CD4-positive, alpha-beta T cell treated with Interleukin-15 for 4 hours (primary cell): ENCODE results near the gene KIF27.
"Not testable (repeated sequence)": the region's sequence is repeated elsewhere in the genome, so short reads cannot be mapped to it uniquely, and the experiment has no call there.

Source experiments
- DNase-seq: peaks from one replicate; pipeline ENCODE4 v3.0.0-alpha.2; 2020; ENCODE audit warnings: low spot score

The KIF27 gene

DNA sequence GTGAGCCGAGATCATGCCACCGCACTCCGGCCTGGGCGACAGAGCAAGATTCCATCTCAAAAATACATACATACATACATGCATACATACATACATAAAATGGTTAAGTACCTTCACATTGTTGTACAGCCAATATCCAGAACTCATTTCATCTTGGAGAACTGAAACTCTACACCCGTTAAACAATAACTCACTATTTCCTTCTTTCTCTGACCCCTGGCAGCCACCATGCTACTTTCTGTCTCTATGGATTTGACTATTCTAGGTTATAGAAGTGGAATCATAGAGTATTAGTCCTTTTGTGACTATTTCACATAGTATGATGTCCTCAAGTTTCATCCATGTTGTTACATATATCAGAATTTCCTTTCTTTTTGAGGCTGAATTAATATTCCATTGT lies 9.6 kb upstream of the KIF27 start:
- DNase-seq: no peak

DNA sequence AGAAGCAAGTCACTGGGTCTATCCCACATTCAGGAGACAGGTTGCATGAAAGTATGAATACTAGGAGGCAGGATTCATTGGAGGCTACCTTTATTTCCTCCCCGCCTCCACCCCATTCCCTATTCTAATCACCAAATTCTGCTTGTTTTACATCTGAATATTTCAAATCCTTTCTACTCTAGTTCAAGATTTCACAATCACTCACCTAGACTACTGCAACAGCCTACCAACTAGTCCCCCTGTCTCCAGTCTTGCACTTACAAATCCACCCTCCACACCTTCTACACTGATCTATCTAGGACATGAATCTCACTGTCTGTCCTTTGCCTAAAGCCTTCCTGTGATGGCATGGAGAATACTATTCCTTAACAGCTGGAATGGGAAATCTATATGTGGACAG lies 6.4 kb upstream of the KIF27 start:
- DNase-seq: no peak

DNA sequence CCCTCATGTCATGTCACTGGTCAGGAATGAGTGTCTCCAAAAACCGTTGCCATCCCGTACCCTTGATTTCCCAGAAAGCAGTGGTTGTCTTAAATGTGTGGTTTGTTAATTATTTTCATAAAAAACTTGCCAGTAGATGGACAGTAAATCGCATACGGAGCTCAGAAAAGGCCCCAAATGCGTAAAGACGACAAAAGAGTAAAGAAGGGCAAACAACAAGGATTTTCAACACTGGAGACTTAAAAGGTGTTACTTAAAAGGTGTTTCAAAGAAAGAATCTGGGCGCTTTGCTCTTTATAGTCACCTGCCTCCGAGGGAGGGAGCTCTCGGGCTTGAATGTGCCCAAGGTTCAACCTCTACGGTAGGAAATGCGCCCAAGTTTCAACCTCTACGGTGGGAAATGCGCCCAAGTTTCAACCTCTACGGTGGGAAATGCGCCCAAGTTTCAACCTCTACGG lies 734 bp downstream of the KIF27 start:
- DNase-seq: peak; percentile 67

DNA sequence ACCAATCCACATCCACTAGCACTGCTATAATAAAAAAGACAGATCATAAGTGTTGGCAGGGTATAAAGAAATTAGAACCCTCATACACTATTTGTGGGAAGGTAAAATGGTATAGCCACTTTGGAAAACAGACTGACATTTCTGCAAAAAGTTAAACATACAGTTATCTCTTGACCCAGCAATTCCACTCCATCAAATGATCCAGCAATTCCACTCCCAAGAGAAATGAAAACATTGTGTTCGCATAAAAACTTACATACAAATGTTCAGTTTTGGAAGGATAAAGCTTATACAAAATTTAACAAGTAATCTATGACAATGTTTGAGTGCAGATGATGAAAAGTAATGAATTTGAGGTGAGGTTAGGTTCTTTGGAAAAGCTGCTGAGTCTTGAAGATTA lies 2.1 kb downstream of the KIF27 start:
- DNase-seq: no peak

DNA sequence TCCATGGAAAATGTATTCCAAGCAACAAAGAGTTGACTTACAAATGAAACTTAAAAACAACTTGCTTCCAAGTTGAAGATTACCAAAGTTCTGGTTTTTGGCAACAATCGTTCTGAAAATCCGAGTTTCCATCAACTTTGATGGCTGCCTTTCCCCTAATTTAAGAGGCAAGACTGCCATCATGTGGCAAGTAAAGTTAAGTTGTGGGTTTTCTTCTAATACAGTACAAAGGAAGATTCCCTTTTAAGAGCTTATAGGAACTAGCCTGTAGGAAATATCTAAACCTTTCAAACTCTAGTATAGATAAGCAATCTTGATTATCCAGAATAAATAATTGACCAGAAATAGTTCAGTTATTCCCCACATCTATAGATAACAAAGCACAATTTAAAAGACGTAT lies 9.0 kb downstream of the KIF27 start:
- DNase-seq: peak; percentile 56

DNA sequence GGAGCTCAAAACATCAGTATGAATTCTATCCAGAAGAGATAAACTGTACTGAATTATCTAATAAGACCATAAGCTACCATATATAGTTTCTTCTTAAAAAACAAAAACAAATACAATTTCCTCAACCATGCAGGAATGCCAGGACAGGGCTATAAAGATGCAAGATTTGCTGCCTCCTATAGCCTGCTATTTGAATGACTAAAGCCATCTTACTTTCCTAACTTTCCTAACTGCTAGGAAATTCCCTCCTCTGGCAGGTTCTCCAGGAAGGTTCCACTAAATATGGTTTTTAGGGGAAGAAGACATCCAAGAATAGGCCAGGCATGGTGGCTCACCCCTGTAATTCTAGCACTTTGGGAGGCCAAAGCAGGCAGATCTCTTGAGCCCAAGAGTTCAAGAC lies 15.1 kb downstream of the KIF27 start:
- no peak for DNase-seq

DNA sequence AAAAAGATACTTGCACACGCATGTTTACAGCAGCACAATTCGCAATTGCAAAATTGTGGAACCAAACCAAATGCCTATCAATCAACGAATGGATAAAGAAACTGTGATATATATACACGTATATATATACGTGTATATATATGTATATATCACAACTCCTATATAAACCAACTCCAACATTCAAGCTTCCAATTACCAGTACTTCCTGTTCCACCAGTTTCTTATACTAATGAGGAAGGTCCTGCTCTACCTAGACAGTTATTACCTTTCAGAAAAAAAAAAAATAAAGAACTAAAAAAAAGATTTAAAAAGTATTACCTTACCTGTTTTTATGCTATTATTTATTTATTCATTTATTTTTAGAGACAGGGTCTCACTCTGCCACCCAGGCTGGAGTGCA lies 20.6 kb downstream of the KIF27 start:
- not testable (repeated sequence) for DNase-seq

DNA sequence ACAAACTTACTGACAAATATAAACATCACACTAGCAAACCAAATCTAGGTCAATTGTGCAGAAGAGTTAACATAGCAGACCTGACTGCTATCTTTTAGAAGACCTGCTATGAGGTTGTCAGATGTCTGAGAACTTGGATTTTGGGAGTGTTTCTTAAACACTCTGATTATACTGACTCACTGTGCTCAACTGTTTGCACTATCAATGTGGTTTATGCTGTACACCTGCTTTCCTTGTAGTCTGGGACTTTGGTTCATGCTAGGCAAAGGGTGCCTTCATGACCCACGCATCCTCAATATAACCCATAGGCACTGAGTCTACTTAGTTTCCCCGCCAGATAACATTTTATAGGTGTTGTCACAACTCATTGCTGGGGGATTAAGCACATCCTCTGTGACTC lies 26.9 kb downstream of the KIF27 start:
- not testable (repeated sequence) for DNase-seq

DNA sequence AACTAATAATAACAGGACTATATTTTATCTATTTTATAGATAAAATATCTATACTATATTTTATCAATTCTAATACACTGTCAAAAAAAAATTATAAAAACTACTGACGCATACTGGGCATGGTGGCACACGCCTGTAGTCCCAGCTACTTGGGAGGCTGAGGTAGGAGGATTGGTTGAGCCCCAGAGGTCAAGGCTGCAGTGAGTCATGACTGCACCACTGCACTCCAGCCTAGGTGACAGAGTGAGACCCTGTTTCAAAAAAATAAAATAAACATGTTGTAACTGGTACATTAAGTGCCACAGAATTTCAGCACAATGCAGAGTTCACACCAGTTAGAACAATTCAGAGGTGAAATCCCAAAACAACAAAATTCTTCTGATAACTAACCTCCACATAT lies 34.7 kb downstream of the KIF27 start:
- not testable (repeated sequence) for DNase-seq

DNA sequence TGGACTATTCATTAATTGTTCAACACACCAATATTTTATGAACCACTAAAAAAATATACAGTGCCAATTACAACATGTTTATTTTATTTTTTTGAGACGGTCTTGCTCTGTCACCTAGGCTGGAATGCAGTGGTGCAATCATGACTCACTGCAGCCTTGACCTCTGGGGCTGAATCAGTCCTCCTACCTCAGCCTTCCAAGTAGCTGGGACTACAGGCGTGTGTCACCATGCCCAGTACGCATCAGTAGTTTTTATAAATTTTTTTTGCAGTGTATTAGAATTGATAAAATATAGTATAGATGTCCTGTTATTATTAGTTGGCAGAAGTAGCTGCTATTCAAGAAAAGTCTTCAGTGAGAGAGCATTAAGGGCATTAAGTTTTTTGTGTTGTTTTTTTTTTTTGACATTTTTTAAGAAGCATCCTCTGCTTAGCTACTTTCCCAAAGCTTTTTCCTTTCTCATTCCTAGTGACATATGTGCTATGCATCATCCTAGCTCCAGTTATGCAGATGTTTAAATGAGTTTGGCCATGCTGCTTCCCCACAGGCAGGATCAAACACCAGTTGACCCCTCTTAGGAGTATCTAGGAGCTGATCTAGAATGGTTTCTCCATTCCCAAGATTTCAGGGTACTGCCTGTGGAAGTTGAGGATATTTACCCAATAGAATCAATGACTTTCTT lies 35.5 kb downstream of the KIF27 start:
- not testable (repeated sequence) for DNase-seq

DNA sequence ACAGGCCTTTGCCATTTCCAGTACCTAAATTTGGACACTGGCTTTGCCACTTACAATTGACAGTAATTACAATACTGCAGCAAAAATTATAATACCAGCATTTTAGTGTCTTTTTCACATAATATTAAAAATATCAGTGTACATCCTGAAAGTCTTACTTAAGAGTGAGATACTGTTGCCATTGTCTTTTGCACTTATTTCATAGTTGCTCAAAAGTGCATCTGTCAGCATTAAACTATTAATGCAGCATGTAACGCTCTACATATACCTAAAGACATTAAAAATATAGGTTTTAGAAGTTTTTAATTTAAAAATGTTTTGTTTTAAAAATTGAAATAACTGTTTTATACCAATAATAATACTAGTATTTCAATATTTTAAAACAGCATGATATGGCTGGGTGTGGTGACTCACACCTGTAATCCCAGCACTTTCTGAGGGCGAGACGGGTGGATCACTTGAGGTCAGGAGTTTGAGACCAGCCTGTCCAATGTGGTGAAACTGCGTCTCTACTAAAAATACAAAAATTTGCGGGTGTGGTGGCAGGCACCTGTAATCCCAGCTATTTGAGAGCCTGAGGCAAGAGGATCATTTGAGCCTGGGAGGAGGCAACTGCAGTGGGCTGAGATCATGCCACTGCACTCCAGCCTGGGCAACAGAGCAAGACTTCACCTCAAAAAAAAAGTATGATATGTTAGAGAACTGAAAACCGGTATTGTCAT lies 39.4 kb downstream of the KIF27 start:
- not testable (repeated sequence) for DNase-seq

DNA sequence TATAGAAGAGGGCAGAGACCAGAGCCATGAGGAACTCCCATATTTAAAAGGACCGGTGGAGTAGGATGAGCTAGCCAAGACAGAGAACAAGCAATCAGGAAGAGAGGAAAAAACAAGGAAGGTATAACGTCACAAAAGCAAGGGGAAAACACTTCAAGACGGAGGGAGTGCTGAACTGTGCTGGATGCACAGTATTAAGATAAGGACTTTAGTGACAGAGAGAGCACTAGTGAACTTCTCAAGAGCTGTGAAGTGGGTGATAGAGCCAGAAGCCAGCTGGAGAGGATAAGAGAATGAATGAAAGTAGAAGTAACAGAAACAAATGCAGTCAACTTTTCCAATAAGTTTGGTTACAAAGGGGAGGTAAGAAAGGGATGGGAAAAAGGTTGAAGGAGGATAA lies 45.7 kb downstream of the KIF27 start:
- DNase-seq: not testable (repeated sequence)

DNA sequence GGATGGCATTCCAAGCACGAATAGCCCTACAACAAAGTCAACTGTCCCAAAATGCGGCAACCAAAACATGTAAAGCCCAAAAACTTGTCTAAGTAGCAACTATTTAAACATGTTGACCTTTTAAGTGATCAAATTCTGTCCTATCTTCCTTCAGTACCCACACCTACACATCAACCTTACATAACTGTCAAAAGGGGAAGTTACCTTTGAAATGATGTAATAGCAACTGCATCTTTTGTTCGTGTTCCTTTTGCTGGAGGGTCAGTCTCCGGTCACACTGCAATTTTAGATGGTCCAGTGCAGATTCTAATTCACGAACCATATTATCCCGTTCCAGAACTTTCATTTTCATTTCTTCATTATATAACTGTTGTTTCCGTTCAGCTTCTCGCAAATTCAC lies 71.3 kb downstream of the KIF27 start:
- DNase-seq: not testable (repeated sequence)

DNA sequence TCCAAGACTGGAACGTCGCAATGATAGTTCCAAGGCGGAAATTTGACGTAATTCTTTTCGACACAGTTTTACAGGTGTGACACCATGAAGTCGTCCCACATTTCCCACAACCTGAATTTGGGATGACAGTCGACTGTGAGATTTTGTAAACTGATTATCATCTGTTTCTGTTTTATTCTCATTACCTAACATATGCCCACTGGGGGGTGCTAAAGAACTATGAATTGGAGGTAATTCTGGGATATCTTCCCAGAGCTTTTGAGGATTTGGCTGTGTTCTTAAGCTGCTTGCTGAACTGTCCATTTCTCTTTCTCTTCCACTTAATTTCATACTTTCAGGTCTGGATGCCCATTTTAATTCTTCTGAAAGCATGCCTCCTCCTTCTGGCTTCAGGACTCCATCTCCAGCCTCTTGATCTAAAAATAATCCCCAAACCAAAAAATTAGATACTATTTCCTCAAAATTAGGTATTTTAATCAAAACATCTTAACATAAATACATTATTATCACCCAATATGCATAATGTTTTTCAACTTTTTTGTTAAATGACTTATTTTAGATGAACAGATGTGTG lies 84.1 kb downstream of the KIF27 start:
- DNase-seq: not testable (repeated sequence)

DNA sequence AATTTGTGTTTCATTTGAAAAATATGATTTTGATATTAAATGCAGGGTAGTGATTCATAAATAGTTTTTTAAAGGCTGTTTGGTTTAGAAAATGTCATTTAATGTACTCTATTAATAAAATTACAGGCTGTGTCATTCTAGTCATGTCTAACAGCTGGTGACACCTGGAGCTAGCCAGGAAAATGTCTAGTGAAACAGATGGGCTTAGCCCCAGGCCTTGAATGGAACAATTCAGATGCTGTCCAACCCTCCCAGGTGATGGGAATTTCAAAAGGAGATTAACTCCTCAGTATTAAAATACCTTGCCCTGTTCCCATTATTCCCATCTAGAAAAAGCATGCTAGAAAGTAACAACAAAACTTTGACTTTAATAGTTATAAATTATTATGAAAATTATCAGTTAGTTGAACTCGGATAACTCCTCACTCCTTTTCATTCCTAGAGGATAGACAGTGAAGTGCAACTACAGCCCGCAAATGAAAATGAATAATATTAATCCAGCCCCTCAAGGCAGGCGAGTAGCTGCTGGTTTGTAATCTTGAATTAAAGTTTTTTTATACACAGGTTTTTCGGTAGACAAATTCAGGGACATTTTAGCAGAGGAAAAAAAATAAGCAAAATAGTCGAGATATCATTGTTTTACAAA lies 90.7 kb downstream of the KIF27 start:
- not testable (repeated sequence) for DNase-seq

DNA sequence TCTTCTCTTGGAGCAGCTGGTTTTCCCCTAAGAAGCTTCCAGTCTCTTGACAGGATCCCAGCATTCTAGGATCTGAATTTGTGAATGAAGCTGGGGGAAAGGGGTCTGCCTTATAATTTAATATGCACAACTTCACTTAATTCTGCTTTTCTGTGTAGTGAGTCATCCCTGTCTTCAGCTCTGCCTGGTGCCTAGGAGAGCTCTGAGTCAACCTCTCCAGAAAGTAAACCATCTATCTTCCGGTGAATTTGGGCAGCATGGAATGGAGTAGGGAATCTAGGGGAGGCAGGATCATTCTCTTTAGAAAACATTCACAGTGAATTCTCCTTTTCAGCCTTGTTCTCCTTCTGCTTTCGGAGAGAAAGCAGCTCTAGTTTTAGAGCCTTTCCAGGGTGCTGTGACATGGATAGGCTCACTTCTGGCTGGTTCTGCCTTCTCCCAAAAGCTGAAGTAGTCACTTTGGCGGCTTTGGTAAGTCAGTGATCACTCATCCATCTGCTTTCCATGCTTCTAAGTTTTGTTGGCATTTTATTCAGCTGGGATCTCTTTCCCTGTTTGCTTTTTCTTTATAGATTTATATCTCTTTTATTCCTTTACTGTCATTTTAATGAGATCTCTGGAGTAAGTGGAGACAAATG lies 96.1 kb downstream of the KIF27 start:
- DNase-seq: not testable (repeated sequence)

DNA sequence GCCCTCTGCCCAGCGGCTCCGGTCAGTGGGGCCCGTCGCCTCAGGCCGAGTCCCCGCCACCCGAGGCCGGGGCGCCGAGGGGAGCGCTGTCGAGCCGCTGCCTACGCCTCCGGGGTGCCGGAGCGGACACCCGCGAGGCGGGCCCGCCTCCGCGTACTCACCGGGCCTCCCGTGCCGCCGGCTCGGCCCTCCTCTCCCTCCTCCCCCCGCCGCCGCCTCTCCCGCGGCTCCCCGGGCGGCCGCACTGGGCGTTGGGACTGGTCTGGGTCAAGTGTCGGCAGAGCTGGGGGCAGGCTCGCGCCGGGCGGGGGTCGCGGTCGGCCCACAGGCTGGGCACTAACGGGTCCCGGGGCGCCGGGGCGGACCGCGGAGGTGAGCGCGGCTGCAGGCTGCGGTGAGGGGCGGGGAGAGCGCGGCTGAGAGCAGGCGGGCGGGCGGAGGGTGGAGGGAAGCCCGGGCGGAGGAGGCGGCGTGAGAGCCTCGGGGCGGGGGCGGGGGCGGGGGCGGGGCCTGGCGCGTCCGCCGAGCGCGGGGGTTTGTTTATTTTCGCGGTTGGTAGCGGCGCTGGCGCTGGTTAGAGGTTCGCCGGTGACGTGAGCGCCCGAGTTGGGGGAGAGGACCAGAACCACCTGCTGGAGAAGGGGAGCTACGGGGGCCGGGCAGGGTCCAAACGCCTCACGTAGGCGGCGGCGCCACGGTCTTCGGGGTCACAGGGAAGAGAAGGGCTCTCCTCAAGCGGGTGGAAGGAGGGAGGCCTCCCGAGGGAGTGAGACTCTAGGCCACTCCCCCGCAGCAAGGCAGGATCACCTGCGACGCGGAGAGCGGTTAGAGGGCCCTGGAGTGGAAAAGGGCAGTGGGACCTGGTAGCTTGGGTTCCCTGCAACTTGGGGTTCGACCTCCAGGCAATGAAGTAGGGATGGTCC lies 103.6 kb downstream of the KIF27 start, which contains the start of gene GKAP1:
Gene GKAP1 (minus strand): TSS at position 414 of the 923 bp plus-strand sequence. CDS start 11,252 bp downstream, outside the sequence.
- peak; percentile 85 for DNase-seq

DNA sequence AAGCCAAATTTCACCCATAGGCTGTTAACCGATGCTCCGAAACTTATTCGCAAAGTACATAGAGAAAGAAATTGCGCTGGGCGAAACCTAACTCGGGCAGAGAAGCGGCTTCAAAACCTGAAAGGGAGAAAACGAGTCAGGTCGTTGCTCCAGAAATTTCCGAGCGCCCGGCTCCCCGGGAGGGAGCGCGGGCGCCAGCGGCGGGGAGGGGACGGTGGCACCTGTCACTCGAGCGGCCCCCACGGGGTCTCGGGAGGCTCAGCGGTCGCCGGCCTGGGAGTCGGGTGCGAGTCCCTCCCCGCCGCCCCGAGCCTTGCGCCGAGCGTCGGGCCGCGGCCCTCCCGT lies 104.2 kb downstream of the KIF27 start:
- DNase-seq: peak; percentile 12

DNA sequence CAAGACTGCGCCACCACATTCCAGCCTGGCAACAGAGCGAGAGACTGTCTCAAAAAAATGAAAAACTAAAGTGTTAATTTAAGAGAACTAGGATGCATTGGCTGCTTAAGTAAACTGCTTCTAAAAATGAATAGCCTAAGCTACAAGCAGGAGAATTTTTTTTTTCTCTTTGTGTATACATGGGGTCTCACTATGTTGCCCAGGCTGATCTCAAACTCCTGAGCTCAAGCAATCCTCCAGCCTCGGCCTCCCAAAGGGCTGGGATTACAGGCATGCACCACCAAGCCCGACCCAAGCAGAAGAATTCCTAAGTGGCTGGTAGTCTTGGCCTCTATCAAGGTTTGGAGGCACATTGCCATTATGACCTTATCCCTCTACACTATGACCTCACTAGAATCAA lies 106.1 kb downstream of the KIF27 start:
- DNase-seq: not testable (repeated sequence)

DNA sequence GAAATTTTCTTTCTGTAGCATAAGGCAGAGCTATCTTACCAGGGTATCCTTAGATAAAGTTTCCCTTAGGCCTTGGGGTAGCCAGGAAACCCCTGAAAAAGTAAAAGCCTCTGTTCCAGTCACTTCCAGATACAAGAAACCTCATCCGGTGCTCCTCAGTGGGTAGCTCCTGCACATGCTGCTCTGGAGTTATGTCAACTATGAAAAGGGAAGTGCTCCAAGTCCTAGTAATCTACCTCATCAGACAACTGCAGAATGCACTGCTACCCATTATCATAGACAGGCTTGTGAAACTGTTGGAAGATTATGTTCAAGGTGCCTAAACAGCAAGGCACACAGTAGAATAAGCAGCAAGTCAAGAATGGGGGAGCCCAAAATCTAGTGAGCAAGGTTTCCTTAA lies 112.0 kb downstream of the KIF27 start:
- DNase-seq: not testable (repeated sequence)

DNA sequence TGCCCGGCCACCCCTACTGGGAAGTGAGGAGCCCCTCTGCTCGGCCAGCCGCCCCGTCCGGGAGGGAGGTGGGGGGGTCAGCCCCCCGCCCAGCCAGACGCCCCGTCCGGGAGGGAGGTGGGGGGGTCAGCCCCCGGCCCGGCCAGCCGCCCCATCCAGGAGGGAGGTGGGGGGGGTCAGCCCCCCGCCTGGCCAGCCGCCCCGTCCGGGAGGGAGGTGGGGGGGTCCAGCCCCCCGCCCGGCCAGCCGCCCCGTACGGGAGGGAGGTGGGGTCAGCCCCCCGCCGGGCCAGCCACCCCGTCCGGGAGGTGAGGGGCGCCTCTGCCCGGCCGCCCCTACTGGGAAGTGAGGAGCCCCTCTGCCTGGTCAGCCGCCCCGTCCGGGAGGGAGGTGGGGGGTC lies 116.8 kb downstream of the KIF27 start:
- DNase-seq: not testable (repeated sequence)
